Activated T-cell treated with anti-CD3 and anti-CD28 coated beads, Interleukin-2, amount 50 U/mL, for 4 hours (primary cell): Measurements from ENCODE around the gene PTPRZ1. TPM values are rescaled to one million over a fixed set of nuclear protein-coding genes. Genes with fewer than 3 reads are reported as not detected.

Source experiments
- ATAC-seq, 2 donors: fragments of 200-7000 bp; cut with Tn5 transposase; one replicate each; pipeline ENCODE4 v1.10.0; 2021
- DNase-seq: peaks from one replicate; pipeline ENCODE4 v3.0.0-alpha.2; 2020
- H3K27me3 Mint-ChIP-seq: one replicate; pipeline ENCODE4 v1.8.0; 2021; ENCODE audit warnings: low read depth, mixed read lengths
- H3K36me3 Mint-ChIP-seq: one replicate; pipeline ENCODE4 v1.8.0; 2022; ENCODE audit warnings: mixed read lengths; ENCODE audit not compliant: insufficient read depth
- H3K4me1 Mint-ChIP-seq: one replicate; pipeline ENCODE4 v1.8.0; 2021; ENCODE audit warnings: low read depth, mixed read lengths
- H3K4me3 Mint-ChIP-seq: one replicate; pipeline ENCODE4 v1.8.0; 2021; ENCODE audit warnings: mild to moderate bottlenecking, moderate library complexity, mixed read lengths
- H3K9me3 Mint-ChIP-seq: one replicate; pipeline ENCODE4 v1.8.0; 2021; ENCODE audit warnings: mixed read lengths
- total RNA-seq, 3 donors: library from RNA; stranded (reverse); gene quantifications; one replicate each; pipeline ENCODE4 v1.2.1, GENCODE V29; 2021

Gene PTPRZ1
- total RNA-seq, 3 donors from 2014 or later: 0.05 TPM; not detected in 1

DNA sequence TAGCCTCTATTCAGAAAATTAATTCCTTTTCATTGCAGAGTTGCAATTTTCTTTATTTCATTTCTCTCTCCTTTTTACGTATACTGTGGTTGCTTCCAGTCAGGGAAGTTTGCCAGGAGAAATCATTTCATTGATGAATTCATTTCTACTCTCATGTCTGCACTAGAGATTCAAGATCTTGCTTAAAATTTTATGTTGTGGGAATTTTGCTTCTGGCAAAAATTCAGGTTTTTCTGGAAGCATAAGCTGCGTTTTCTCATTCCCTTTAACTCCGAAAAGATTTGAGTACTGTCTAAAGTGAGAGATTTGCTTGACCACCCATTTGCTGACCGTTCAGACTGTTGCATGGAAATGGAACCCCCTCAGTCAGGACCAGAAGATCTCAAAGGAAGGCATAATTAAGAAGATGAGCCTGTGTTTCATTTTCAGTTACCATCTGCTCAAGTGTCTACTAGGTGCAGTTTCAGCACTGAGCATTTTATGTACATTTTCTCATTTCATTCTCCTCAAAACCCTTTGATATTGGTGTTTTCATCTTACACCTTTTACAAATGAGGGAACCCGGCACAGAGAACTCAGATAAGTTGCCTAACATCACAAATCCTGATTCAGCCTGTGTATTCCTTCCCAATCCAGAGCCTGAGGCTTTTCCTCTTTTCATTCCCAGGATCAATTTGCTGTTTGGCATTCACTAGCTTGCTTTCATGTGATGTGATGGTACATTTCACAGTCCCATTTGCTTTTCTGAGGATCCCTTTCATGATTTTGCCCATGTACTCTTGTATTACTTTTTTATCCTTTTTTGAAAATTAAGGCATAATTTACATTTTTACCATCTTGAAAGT lies 3.9 kb downstream of the PTPRZ1 start:
- H3K4me3 Mint-ChIP-seq: no peak overlapping the region
- H3K36me3 Mint-ChIP-seq: no peaks in the 10 kb centered on the region
- ATAC-seq (no peak), DNase-seq (no peak)
- peaks cover 3% of the 10 kb centered on the region for H3K4me1 Mint-ChIP-seq
- no peaks in the 10 kb centered on the region for H3K9me3 Mint-ChIP-seq
- H3K27me3 Mint-ChIP-seq: peaks cover 26% of the 10 kb centered on the region

DNA sequence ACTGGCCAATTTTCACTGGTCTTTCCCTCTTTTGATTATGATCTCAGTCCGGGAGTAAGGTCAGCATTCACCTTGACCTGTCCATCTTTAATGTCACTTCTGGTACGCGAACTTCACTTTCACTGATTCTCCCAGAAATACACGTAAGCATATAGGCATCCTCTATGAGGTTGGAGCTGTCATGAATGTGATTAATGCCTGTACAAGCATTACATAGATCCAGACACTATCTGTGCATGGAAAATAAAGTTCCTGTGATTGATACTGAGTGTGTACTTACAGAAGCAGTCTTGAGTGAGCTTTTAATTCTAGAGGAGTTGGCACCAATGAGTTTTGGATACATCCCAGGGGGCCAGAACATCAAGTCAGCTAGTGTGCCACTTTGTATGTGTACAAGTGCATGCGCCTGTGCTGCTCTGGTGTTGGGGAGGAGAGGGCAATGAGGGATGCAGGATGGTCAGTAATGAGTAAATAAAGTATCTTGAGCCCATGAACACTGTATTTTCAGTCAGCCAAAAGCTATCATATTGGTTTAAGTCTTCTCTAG lies 6.0 kb downstream of the PTPRZ1 start:
- no peaks in the 10 kb centered on the region for H3K4me1 Mint-ChIP-seq
- H3K36me3 Mint-ChIP-seq: no peaks in the 10 kb centered on the region
- H3K9me3 Mint-ChIP-seq: peaks cover 3% of the 10 kb centered on the region
- DNase-seq (no peak), ATAC-seq (no peak)
- peaks cover 14% of the 10 kb centered on the region for H3K27me3 Mint-ChIP-seq
- no peak overlapping the region for H3K4me3 Mint-ChIP-seq

DNA sequence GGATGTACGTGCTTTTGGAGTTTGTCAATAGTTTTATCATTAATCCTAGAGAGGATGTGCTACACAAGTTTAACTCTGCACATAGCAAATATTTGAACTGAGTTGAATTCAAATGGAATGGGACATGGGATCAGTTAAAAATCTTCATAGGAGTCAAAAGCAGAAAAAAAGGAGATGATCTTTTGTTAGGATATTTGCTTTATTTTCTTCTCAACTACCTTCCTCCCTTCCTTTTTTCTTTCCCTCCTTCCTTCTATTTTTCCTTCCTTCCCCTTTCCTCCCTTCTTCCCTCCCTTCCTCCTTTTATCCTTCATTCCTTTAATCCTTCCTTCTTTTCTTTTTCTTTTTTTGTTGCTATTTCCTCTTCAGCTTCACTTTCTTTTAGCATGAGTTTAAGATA lies 6.6 kb downstream of the PTPRZ1 start:
- Mint-ChIP-seq H3K9me3 (peaks cover 3% of the 10 kb centered on the region), H3K4me3 (no peak overlapping the region), H3K4me1 (no peaks in the 10 kb centered on the region), H3K36me3 (no peaks in the 10 kb centered on the region), H3K27me3 (peaks cover 8% of the 10 kb centered on the region)
- DNase-seq (no peak), ATAC-seq (no peak)

DNA sequence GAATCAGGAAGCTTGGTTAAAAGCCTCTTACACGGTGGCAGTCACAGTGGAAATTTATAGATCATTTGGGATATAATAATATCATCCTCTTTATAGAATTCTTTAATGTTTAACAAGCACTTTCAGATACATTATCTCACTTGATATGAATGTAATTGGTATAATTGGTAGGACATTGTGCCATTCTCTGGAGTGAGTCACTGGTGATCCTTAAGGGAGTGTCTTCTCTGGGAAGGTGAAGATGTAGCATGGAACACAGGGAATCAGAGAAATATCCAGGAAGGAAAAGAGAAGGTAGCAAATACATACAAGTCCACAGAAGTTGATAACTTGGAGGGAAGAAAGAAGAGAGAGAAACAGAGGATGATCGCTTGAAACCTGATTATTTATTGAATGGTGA lies 9.8 kb downstream of the PTPRZ1 start:
- ATAC-seq (no peak), DNase-seq (no peak)
- H3K9me3 Mint-ChIP-seq: peaks cover 3% of the 10 kb centered on the region
- no peak overlapping the region for H3K4me3 Mint-ChIP-seq
- no peaks in the 10 kb centered on the region for H3K4me1 Mint-ChIP-seq
- H3K36me3 Mint-ChIP-seq: no peaks in the 10 kb centered on the region
- no peaks in the 10 kb centered on the region for H3K27me3 Mint-ChIP-seq

DNA sequence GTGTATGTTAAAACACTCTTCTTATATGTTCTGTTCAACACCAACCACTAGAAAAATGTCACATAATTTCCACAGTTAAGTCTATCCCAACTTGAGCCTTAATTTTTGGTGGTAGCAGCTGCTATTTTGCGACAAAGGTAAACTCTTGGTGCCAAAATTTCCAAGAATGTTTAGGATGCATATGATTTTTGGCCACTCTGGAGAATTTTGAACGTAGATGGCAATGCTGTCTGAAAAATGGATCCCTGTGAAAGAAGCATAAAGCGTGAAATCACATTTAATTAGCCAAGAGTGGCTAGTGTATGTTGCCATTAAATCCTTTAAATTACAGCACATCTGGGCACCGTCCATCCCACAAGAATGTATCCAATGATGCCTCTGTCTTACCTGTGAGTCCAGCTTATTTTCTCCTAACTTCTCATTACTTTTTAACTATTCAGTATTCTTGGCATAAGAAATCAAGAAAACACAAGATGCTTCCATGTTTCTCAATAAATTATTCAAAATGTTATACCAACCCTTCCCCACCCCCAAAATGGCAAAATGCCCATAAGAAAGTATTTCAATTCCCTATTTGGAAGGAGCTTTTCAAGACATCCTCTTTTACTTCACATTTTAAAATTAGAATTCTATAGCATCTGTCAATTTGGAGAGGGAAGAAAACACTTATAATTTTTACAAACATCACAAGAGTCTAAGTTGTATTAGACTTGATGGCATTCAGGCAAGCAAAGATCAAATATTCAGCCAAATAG lies 12.4 kb downstream of the PTPRZ1 start:
- Mint-ChIP-seq H3K4me3 (no peak overlapping the region), H3K36me3 (no peaks in the 10 kb centered on the region), H3K4me1 (no peaks in the 10 kb centered on the region), H3K27me3 (no peaks in the 10 kb centered on the region), H3K9me3 (peaks cover 3% of the 10 kb centered on the region)
- ATAC-seq (no peak), DNase-seq (no peak)

DNA sequence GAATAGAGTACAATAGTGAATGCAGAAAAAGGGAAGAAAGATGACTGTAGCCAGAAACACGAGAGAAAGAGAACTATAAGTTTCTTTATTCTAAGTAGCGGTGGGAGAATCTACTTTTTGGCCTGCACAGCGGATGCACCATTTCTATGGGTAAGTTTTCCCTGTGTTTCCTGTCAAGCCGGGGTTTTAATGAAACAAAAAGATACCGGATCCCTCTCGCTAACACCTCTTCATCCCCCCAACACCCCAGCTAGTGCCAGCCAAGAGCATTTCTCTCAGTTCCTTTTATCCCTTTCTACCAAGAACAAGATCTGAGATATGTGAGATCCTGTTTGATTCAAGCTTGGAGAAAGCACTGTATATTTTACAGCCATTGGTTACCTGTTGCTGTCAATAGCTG lies 14.7 kb downstream of the PTPRZ1 start:
- ATAC-seq: no peak

DNA sequence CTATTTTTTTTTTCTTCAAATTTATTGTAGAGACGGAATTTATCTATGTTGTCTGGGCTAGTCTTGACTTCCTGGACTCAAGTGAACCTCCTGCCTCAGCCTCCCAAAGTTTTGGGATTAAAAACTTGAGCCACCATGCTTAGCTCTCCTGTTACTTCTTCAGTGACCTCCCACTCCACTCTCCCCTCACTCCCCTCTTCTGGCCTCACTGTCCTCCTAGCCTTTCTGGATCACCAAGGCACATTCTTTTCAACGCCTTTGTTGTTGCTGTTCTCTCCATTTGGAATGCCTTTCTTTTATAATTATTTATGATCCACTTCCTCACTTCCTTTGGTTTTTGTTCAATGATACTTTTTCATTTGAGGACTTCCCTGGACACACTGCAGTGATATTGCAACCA lies 17.9 kb downstream of the PTPRZ1 start:
- H3K27me3 Mint-ChIP-seq: no peaks in the 10 kb centered on the region
- ATAC-seq (no peak), DNase-seq (no peak)
- H3K4me1 Mint-ChIP-seq: no peaks in the 10 kb centered on the region
- H3K36me3 Mint-ChIP-seq: no peaks in the 10 kb centered on the region
- H3K4me3 Mint-ChIP-seq: no peak overlapping the region
- H3K9me3 Mint-ChIP-seq: no peaks in the 10 kb centered on the region

More for the DNA sequence above, 14.7 kb downstream of the PTPRZ1 start:
- no peaks in the 10 kb centered on the region for H3K9me3 Mint-ChIP-seq
- H3K36me3 Mint-ChIP-seq: no peaks in the 10 kb centered on the region
- no peak for DNase-seq
- no peaks in the 10 kb centered on the region for H3K4me1 Mint-ChIP-seq
- no peak overlapping the region for H3K4me3 Mint-ChIP-seq
- H3K27me3 Mint-ChIP-seq: no peaks in the 10 kb centered on the region

DNA sequence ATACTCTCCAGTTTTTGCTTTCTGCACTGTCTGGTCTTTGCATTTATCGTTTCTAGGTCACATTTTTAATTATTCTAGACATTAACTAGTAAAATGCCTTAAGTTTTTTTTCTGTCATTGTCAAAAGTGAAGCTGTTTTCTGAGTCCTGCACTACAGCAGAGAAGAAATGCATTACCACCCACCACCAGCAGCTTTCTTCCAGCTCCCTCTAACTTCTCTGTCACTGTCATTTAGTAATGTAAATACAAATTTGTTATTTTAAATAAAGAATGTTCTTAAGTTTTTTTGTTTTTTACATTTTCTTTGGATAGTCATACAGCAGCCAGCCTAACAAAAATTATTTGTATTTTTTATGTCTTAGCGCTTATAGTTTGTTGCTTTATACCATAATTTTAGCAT lies 18.8 kb downstream of the PTPRZ1 start:
- DNase-seq (no peak), ATAC-seq (no peak)
- Mint-ChIP-seq H3K4me1 (no peaks in the 10 kb centered on the region), H3K27me3 (no peaks in the 10 kb centered on the region), H3K4me3 (no peak overlapping the region), H3K36me3 (no peaks in the 10 kb centered on the region), H3K9me3 (no peaks in the 10 kb centered on the region)

DNA sequence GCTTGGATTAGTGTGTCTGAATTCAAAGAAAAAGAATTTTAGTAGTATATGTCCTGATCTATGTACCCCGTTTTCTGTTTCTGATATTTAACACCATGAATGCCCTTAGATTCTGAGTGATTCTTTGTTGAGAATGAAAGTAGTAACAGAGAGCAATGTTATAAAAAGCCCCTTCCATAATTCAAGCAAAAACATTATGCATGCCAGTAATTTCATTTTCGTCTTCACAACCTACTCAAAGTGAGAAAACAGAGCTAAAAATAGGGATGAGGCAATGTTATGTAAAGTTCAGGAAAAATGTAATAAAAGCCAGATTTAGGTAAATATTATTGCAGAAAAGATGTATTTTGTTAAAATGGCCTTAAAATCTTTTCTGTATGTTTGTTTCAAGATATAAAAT lies 28.1 kb downstream of the PTPRZ1 start:
- H3K36me3 Mint-ChIP-seq: no peaks in the 10 kb centered on the region
- H3K4me1 Mint-ChIP-seq: no peaks in the 10 kb centered on the region
- no peak overlapping the region for H3K4me3 Mint-ChIP-seq
- H3K27me3 Mint-ChIP-seq: no peaks in the 10 kb centered on the region
- DNase-seq (no peak), ATAC-seq (no peak)
- no peaks in the 10 kb centered on the region for H3K9me3 Mint-ChIP-seq

DNA sequence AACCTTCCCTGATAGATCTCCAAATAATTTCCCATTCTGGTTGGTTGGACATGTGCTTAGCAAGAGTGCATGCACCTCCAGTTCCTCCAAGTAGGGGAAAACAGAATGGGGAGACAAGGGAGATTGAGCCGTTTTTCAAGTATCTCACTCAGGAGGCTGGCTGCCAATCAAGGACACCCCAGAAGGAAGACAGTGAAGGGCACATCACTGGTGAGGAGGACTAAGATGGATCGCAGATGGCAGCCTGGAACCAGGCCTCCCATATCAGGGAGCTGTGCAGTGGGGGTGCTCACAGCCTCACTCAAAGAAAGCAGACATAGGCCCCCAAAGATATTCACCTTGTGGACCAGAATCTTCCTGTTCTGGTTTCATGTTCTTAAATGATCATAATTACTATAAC lies 31.2 kb downstream of the PTPRZ1 start:
- Mint-ChIP-seq H3K36me3 (no peaks in the 10 kb centered on the region), H3K27me3 (no peaks in the 10 kb centered on the region), H3K9me3 (no peaks in the 10 kb centered on the region), H3K4me1 (no peaks in the 10 kb centered on the region), H3K4me3 (no peak overlapping the region)
- ATAC-seq: no peak
- DNase-seq: no peak

DNA sequence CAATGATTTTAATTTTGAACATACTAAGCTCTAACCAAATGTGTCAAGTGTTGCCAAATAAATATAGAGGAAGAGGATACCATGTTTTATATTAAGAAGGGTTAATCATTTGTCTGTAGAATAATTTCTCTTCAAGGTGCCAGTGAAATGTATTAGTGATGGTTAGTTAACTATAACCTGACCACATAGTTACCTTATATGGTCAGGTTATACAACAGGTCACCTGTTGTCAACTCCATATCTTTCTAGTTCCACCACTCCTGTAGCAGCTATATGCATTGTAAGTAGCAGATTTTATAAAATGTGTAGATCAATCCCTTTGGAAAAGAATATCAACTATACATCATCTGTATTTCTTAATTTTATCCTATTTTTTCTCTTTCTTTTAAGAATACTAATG lies 35.1 kb downstream of the PTPRZ1 start:
- Mint-ChIP-seq H3K4me3 (no peak overlapping the region), H3K36me3 (no peaks in the 10 kb centered on the region), H3K27me3 (no peaks in the 10 kb centered on the region), H3K9me3 (no peaks in the 10 kb centered on the region), H3K4me1 (no peaks in the 10 kb centered on the region)
- ATAC-seq (no peak), DNase-seq (no peak)

DNA sequence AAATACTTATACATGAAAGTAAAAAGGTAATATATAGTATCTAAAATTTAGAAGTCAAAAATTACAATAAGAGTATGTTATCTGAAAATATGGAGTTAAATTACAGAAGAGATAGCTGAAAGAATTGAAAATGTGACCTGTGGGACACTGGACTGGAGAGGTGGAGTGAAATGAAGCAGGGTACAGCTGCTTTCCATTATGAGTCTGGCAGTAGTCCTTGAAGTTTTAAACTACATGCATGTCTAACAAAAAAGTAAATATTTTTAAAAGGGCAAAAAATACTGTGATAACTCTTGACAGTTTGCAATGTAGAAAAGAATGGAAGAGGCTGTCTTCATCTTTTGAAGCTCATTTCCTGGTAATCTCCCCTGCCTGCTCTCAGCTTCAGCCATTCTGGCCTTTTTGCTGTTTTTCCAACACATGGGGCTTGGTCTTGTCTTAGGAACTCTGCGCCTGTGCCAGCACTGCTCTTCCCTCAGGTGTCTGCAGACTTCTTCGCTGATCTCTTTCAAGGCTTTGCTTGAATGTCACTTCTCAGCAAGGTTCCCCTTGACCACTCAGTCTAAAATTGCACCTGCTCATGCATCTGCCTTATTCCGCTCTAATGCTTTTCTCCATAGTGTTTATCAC lies 36.9 kb downstream of the PTPRZ1 start:
- Mint-ChIP-seq H3K27me3 (no peaks in the 10 kb centered on the region), H3K36me3 (no peaks in the 10 kb centered on the region), H3K4me1 (no peaks in the 10 kb centered on the region), H3K4me3 (no peak overlapping the region), H3K9me3 (no peaks in the 10 kb centered on the region)
- no peak for DNase-seq
- no peak for ATAC-seq

DNA sequence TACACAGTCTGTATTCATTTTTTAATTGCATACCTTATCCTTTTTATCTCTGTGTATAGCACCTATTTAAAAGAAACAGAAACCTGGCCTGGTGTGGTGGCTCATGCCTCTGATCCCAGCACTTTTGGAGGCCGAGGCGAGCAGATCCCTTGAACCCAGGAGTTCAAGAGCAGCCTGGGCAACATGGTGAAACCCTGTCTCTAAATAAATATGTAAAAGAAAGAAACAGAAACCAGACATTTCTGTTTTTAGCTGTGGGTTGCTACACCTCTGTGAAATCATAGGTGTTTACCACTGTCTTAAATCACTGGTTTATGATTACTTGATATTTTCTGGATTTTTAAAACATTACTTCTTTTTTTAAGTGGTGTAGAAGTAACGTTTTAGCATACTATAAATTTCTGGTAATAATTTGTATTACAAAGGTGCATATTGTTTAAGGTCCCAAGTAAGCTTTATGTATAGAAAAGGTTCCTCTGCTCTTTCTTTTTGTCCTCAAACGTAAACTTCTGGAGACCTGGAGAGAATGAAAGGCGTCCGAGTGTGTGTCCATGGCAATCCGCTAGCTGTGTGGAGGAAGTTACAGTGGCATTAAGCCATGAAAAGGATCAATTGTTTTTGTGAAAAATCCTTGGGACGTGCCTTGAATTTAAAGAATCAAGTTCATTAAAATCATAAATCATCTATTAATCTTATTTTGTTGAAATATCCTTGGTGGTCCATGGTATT lies 41.1 kb downstream of the PTPRZ1 start:
- H3K9me3 Mint-ChIP-seq: no peaks in the 10 kb centered on the region
- no peaks in the 10 kb centered on the region for H3K27me3 Mint-ChIP-seq
- no peak overlapping the region for H3K4me3 Mint-ChIP-seq
- DNase-seq: no peak
- H3K36me3 Mint-ChIP-seq: no peaks in the 10 kb centered on the region
- H3K4me1 Mint-ChIP-seq: no peaks in the 10 kb centered on the region
- ATAC-seq: no peak

DNA sequence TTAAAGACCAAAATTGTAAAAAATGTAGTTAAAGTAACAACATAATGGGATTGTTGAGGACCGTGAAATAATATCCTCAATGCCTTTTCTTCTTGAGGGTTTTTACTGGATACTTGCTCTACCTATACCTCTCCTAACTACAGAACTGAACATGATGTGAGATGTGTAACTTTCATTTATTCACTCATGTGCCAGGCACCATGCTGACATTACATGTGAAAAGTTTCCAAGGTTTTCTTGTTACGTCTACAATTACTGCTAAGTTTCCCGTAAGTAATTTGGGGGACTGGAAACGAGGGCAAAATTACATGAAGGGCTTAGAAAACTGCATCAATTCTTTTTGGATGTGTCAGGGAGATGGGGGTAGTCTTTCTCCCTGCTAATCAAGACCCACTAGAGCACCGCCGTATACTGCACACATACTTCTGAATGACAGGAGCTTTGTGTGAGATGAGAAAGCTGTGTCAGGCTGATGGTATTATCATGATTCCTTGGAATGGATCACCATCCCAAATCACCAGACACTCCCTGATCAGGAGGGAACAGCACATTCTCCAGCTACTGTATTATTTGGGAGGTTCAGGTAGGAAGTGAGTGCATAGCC lies 41.8 kb downstream of the PTPRZ1 start:
- Mint-ChIP-seq H3K9me3 (no peaks in the 10 kb centered on the region), H3K27me3 (no peaks in the 10 kb centered on the region), H3K4me1 (no peaks in the 10 kb centered on the region), H3K4me3 (no peak overlapping the region), H3K36me3 (no peaks in the 10 kb centered on the region)
- DNase-seq (no peak), ATAC-seq (no peak)
